Mucosa of descending colon (tissue), 3 donors: ENCODE data around the gene EMC8. TPM values are rescaled to one million over a fixed set of nuclear protein-coding genes. Genes with fewer than 3 reads are reported as not detected.

ENCODE experiments used
- ATAC-seq: fragments of 200-7000 bp; cut with Tn5 transposase; one replicate; pipeline ENCODE4 v1.9.1; 2020; ENCODE audit warnings: mild to moderate bottlenecking, moderate library complexity
- DNase-seq, 3 donors: peaks; one replicate each; pipeline ENCODE4 v3.0.0-alpha.2; 2020
- H3K36me3 ChIP-seq: fragments of 200-600 bp; one replicate; pipeline ENCODE4 v1.8.0; 2021; ENCODE audit warnings: low read depth, mild to moderate bottlenecking
- H3K4me1 ChIP-seq: fragments of 200-600 bp; one replicate; pipeline ENCODE4 v1.8.0; 2021; ENCODE audit warnings: low read depth, mild to moderate bottlenecking
- H3K4me3 ChIP-seq: fragments of 200-600 bp; one replicate; pipeline ENCODE4 v1.8.0; 2021; ENCODE audit warnings: mild to moderate bottlenecking
- H3K9me3 ChIP-seq: fragments of 200-600 bp; one replicate; pipeline ENCODE4 v1.8.0; 2021; ENCODE audit warnings: mild to moderate bottlenecking
- intact Hi-C, 2 donors: fragments of 100-400 bp; cut with DNase I in 1 of 2; cut with micrococcal nuclease in 1 of 2; formaldehyde crosslinking; loops; one replicate each; pipeline versions ENCODE4 v1.11.0 to v1.11.1; 2022; cut with DNase I, micrococcal nuclease
- total RNA-seq, 3 donors: library from RNA; stranded (reverse); fragmentation: NEBNext Ultra II Directional in 2 of 3; extraction: Animal tissue kit (Norgen Biotek cat#: 25700) in 2 of 3; gene quantifications; one replicate each; pipeline versions ENCODE4 v1.2.1 to v1.2.4, GENCODE V29; 2021 to 2023
- TF ChIP-seq, protein P1 (sequence below): fragments of 200-600 bp; IDR thresholded peaks from one replicate; pipeline ENCODE4 v1.8.0; 2022; ENCODE audit warnings: antibody characterized with exemption, mild to moderate bottlenecking
- donor health status: DM: no; HTN: no; CAD: no; lungs with moderate emphysema.
- donor health status: DM: no; HTN: no; CAD: no.
- donor health status: DM: no; HTN: yes; CAD: no.

Gene EMC8
- total RNA-seq, 3 donors from 2014 or later = 27.7 to 31.0 (median 30.2) TPM

DNA sequence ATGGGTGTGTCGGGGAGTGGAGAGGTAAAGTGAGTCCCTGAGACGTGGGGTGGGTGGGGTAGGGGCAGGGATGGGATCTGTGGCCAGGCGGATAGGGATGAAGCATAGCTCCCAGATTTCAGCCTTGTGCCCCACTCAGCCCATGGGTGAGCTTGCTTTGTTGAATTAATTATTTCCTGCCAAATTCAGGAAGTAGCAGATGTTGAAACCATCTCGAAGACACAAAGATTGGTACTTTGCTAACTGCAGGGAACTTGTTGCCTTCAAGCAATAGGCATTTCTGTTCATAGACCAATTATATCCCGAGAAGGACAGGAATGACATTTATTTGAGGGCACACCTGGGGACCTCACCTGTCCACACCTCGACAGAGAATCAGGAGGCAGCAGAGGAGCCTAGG, 37.5 kb downstream of the EMC8 start:
- Histone ChIP-seq H3K4me1 (no peaks in the 10 kb centered on the region), H3K9me3 (no peaks in the 10 kb centered on the region), H3K36me3 (no peaks in the 10 kb centered on the region), H3K4me3 (no peak overlapping the region)
- DNase-seq (no peak), ATAC-seq (no peak)
- TF ChIP-seq, protein P1, sequence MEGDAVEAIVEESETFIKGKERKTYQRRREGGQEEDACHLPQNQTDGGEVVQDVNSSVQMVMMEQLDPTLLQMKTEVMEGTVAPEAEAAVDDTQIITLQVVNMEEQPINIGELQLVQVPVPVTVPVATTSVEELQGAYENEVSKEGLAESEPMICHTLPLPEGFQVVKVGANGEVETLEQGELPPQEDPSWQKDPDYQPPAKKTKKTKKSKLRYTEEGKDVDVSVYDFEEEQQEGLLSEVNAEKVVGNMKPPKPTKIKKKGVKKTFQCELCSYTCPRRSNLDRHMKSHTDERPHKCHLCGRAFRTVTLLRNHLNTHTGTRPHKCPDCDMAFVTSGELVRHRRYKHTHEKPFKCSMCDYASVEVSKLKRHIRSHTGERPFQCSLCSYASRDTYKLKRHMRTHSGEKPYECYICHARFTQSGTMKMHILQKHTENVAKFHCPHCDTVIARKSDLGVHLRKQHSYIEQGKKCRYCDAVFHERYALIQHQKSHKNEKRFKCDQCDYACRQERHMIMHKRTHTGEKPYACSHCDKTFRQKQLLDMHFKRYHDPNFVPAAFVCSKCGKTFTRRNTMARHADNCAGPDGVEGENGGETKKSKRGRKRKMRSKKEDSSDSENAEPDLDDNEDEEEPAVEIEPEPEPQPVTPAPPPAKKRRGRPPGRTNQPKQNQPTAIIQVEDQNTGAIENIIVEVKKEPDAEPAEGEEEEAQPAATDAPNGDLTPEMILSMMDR = no peak
- intact Hi-C loops = no loop called here

DNA sequence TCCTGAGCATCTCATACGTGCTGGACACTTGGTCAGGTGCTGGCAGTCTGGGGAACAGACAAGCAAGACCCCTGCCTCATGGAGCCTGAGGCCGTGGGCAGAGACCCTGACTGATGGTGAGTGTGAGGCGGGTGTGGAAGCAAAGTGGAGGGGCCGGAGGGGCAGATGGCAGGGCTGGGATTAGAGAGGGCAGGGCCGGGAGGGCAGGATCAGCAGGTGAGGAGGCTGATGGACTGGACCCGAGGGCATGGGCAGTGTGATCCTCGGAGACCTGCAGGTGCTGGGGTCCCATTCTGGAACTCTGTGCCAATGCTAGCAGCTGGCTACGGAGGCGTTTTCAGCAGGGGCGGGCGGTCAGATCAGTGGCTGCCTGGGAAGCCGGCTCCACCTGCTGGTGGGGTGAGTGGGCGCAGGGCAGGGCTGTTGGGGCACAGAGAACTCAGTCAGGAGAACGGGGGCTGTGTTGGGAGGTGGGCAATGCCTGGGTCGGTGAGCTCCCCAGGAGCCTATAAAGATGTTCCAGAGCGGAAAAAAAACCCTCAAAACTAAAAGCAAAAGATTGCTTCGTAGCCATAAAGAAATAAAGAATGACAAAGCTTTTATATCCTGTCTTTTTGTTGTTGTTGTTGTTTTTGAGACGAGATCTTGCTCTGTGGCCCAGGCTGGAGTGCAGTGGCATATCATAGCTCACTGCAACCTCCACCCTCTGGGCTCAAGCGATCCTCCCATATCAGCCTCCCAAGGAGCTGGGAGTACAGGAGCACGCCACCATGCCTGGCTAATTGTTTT, 39.5 kb downstream of the EMC8 start:
- intact Hi-C loops = no loop called here
- TF ChIP-seq, protein P1 = no peak
- ATAC-seq (peak; percentile 63), DNase-seq (peak; percentile 60 to 76 (median 64))
- H3K9me3 ChIP-seq = no peaks in the 10 kb centered on the region
- H3K36me3 ChIP-seq = no peaks in the 10 kb centered on the region
- H3K4me1 ChIP-seq = no peaks in the 10 kb centered on the region
- no peak overlapping the region for H3K4me3 ChIP-seq

- no peak for DNase-seq
- TF ChIP-seq, protein P1 = no peak
- no peaks in the 10 kb centered on the region for H3K4me1 ChIP-seq
- intact Hi-C loops = no loop called here
- no peaks in the 10 kb centered on the region for H3K9me3 ChIP-seq
- no peaks in the 10 kb centered on the region for H3K36me3 ChIP-seq
- ATAC-seq = peak; percentile 20
- H3K4me3 ChIP-seq = no peak overlapping the region
Measured at GRCh38 chr16:85759136-85759535, 40.2 kb downstream of the EMC8 start.

GRCh38 chr16:85757341-85757822, 42.0 kb downstream of the EMC8 start:
- no peaks in the 10 kb centered on the region for H3K9me3 ChIP-seq
- intact Hi-C loops = no loop called here
- no peaks in the 10 kb centered on the region for H3K36me3 ChIP-seq
- ATAC-seq (no peak), DNase-seq (no peak)
- TF ChIP-seq, protein P1 = no peak
- no peak overlapping the region for H3K4me3 ChIP-seq
- H3K4me1 ChIP-seq = peaks cover 6% of the 10 kb centered on the region

- TF ChIP-seq, protein P1 = no peak
- intact Hi-C loops = no loop called here
- H3K4me3 ChIP-seq = no peak overlapping the region
- H3K36me3 ChIP-seq = no peaks in the 10 kb centered on the region
- no peak for DNase-seq
- peak; percentile 32 for ATAC-seq
- H3K4me1 ChIP-seq = peaks cover 16% of the 10 kb centered on the region
- H3K9me3 ChIP-seq = no peaks in the 10 kb centered on the region
Measured at GRCh38 chr16:85755929-85756768, 43.2 kb downstream of the EMC8 start.
